Suprapubic skin (tissue), 4 donors: ENCODE results near the gene SHC4.

ENCODE experiments used
- POLR2A ChIP-seq, 2 donors: fragments of 450-650 bp; IDR thresholded peaks; one replicate each; pipeline ENCODE4 v1.6.1; 2017; ENCODE audit warnings: antibody characterized with exemption in 2 of 2, mild to moderate bottlenecking in 2 of 2, moderate library complexity in 2 of 2
- POLR2AphosphoS5 ChIP-seq, 3 donors: sonication (generic); formaldehyde crosslinking; IDR thresholded peaks; one replicate each; pipeline ENCODE4 v1.6.1; 2017; ENCODE audit warnings: antibody characterized with exemption in 3 of 3
- TF ChIP-seq, protein P1 (sequence below), 2 donors: fragments of 200-600 bp in 1 of 2; fragments of 450-650 bp in 1 of 2; sonication (generic) in 1 of 2; IDR thresholded peaks; one replicate each; pipeline ENCODE4 v1.5.1; 2016 to 2019; ENCODE audit warnings: antibody characterized with exemption in 2 of 2, mild to moderate bottlenecking in 1 of 2, moderate library complexity in 1 of 2

DNA sequence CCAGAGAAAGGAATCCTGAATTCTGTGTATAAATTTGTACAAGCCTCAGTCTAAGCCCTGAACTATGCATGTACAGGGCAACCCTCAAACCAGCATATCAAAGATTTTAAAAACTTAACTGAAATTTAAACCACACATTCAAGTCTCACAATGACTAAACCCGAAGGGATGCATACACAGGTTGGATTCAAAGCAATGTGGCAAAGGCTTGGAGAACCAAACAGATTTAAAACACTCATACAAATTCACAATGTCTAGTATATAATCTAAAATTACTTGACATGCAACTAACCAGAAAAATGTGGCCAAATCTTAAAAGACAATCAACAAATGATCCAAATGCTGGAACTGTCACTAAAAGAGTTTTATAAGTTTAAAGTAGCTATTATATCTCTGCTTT, 189.2 kb downstream of the SHC4 start:
- TF ChIP-seq, protein P1, sequence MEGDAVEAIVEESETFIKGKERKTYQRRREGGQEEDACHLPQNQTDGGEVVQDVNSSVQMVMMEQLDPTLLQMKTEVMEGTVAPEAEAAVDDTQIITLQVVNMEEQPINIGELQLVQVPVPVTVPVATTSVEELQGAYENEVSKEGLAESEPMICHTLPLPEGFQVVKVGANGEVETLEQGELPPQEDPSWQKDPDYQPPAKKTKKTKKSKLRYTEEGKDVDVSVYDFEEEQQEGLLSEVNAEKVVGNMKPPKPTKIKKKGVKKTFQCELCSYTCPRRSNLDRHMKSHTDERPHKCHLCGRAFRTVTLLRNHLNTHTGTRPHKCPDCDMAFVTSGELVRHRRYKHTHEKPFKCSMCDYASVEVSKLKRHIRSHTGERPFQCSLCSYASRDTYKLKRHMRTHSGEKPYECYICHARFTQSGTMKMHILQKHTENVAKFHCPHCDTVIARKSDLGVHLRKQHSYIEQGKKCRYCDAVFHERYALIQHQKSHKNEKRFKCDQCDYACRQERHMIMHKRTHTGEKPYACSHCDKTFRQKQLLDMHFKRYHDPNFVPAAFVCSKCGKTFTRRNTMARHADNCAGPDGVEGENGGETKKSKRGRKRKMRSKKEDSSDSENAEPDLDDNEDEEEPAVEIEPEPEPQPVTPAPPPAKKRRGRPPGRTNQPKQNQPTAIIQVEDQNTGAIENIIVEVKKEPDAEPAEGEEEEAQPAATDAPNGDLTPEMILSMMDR (IDR thresholded peaks at IDR 0.05) = no peak
- TF ChIP-seq POLR2AphosphoS5 (IDR thresholded peaks at IDR 0.05) = no peak
- no peak for TF ChIP-seq POLR2A (IDR thresholded peaks at IDR 0.05)
